ENCODE results near the gene MIEF1. TPM values are rescaled to one million over a fixed set of nuclear protein-coding genes. Genes with fewer than 3 reads are reported as not detected.
"Not testable (repeated sequence)": the region's sequence is repeated elsewhere in the genome, so short reads cannot be mapped to it uniquely, and the experiment has no call there.

Gene MIEF1
- total and polyA plus RNA-seq, 2 donors = 12.2 to 18.4 TPM

DNA sequence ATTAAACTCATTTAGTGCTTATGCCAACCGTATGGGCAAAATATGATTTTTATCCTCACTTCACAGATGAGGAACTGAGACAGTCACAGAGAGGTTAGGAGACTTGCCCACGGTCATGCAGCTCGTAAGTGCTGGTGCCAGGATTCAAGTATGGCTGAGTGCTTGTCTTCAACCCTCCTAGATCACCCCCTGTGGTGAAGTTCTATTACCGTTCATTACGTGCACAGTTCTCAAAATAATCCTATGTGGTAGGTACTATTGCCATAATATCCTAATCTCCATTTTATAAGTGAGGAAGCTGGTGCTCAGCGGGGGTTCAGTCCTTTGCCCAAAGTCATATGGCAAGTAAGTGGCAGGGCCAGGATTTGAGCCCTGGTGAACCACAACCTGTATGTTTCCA is 1.5 kb downstream of the MIEF1 start:
- Histone ChIP-seq H3K27ac (ENCODE audit: low read depth) (no peak overlapping the region), H3K4me3 (ENCODE audit: low read depth, low read length) (no peak overlapping the region), H3K36me3 (ENCODE audit: insufficient read depth) (no peaks in the 10 kb centered on the region), H3K4me1 (ENCODE audit: insufficient read depth) (peaks cover 4% of the 10 kb centered on the region)
- DNase-seq (ENCODE audit: extremely low spot score) = no peak
- 58% methylated on average over 6 of the region's 6 CpGs for WGBS

DNA sequence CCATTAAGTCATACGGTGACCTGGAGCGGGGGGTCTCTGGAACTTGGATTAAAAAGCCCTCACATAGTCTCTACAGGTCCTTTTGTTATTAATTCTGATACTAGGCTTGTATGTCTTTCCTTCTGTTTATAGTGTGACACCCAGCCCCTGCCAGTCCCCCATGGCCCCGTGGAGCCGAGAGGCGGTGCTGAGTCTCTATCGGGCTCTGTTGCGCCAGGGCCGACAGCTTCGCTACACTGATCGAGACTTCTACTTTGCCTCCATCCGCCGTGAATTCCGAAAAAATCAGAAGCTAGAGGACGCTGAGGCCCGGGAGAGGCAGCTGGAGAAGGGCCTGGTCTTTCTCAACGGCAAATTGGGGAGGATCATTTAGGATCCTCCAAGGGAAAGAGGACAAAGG is 2.0 kb downstream of the MIEF1 start:
- DNase-seq (ENCODE audit: extremely low spot score) = no peak
- WGBS = 93% methylated on average over 16 of the region's 16 CpGs
- no peaks in the 10 kb centered on the region for H3K36me3 ChIP-seq (ENCODE audit: insufficient read depth)
- H3K4me3 ChIP-seq (ENCODE audit: low read depth, low read length) = no peak overlapping the region
- peaks cover 4% of the 10 kb centered on the region for H3K4me1 ChIP-seq (ENCODE audit: insufficient read depth)
- H3K27ac ChIP-seq (ENCODE audit: low read depth) = no peak overlapping the region

DNA sequence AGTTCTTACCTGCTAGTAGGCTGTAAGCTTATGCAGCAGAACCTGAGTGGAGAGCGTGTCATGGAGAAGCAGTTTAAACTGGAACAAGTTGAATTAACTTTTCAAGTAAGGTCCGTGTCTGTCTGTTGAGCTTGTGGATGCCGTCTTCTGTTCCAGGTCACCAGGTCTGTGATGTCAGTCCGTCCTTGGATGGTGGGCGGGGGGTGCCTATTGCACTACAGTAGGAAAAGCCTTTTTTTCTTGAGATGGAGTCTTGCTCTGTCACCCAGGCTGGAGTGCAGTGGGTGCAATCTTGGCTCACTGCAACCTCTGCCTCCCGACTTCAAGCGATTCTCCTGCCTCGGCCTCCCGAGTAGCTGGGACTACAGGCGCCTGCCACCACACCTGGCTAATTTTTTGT is 4.9 kb downstream of the MIEF1 start:
- not testable (repeated sequence) for H3K36me3 ChIP-seq (ENCODE audit: insufficient read depth); H3K27ac ChIP-seq (ENCODE audit: low read depth); H3K4me3 ChIP-seq (ENCODE audit: low read depth, low read length); H3K4me1 ChIP-seq (ENCODE audit: insufficient read depth); DNase-seq (ENCODE audit: extremely low spot score)
- 81% methylated on average over 10 of the region's 10 CpGs for WGBS

DNA sequence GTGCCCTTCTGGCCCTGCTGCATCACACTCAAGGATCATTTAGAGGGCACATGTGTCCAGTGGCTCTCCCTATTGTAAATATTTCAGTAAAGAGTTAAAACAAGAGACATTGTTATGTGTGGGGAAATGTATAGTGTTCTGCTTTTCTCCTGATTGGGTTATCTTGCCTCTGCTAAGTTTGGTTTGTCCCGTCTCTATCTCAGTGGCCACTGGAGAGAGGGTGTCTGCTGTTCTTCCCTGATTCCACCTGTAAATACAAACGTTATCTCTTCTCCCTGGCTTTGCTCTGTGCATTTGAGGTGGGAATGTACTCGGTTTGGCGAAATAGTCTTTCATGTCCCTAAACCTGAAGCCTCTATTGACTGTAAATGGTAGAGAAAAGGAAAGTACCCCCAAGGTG is 6.3 kb downstream of the MIEF1 start:
- no peak overlapping the region for H3K27ac ChIP-seq (ENCODE audit: low read depth)
- H3K36me3 ChIP-seq (ENCODE audit: insufficient read depth) = peaks cover 2% of the 10 kb centered on the region
- H3K4me1 ChIP-seq (ENCODE audit: insufficient read depth) = no peaks in the 10 kb centered on the region
- no peak for DNase-seq (ENCODE audit: extremely low spot score)
- H3K4me3 ChIP-seq (ENCODE audit: low read depth, low read length) = no peak overlapping the region
- WGBS = 73% methylated on average over 4 of the region's 4 CpGs

DNA sequence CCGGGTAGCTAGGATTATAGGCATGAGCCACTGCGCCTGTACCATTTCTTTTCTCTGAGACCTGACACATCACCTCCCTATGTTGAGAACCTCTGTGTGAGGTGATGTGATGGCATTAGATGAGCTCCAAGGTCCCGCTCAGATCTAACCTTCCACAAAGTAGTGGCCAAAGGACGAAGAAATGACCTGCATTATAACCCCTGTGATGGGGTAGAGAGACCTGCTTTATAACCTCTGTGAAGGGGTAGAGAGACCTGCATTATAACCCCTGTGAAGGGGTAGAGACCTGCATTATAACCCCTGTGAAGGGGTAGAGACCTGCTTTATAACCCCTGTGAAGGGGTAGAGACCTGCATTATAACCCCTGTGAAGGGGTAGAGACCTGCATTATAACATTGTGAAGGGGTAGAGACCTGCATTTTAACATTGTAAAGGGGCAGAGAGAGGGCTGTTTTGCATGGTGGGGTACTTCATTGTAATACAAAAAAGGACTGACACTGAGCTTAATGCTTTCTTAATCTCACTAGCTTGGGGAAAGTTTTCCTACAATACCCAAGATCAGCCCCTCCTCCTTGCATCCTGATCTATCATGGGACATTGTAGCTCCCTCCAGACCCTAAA is 8.5 kb downstream of the MIEF1 start:
- no peak overlapping the region for H3K4me3 ChIP-seq (ENCODE audit: low read depth, low read length)
- H3K4me1 ChIP-seq (ENCODE audit: insufficient read depth) = no peaks in the 10 kb centered on the region
- WGBS = 91% methylated on average over 4 of the region's 4 CpGs
- H3K27ac ChIP-seq (ENCODE audit: low read depth) = no peak overlapping the region
- H3K36me3 ChIP-seq (ENCODE audit: insufficient read depth) = peaks cover 2% of the 10 kb centered on the region
- no peak for DNase-seq (ENCODE audit: extremely low spot score)

DNA sequence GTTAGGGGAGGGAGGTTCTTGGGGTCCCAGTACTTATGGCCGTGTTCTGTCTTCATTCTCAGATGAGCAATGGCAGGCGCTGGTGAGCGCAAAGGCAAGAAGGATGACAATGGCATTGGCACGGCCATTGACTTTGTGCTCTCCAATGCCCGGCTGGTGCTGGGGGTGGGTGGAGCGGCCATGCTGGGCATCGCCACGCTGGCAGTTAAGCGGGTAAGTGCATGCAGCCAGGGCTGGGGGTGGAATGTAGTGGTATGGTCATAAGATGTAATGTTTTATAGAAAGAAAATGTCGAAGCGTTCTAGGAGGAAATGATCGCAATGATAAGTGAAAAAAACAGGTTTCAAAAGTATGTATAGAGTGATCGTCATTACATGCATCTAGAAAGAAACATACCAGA is 9.1 kb downstream of the MIEF1 start:
- 94% methylated on average over 13 of the region's 13 CpGs for WGBS
- Histone ChIP-seq H3K4me3 (ENCODE audit: low read depth, low read length) (no peak overlapping the region), H3K4me1 (ENCODE audit: insufficient read depth) (no peaks in the 10 kb centered on the region), H3K36me3 (ENCODE audit: insufficient read depth) (peaks cover 2% of the 10 kb centered on the region), H3K27ac (ENCODE audit: low read depth) (no peak overlapping the region)
- no peak for DNase-seq (ENCODE audit: extremely low spot score)

DNA sequence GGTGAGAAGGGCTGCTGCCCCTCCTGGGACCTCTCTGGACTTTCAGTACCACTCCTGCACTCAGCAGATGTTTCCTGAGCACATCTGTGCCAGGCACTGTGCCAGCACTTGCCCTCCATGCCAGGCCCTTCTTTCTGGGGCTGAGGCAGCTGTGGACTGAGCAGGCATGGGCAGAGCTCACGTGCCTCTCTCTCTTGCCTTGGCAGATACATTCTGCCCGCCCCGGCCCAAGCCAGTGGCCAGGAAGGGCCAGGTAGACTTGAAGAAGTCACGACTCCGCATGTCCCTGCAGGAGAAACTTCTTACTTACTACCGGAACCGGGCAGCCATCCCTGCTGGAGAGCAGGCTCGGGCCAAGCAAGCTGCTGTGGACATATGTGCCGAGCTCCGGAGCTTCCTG is 9.9 kb downstream of the MIEF1 start:
- H3K36me3 ChIP-seq (ENCODE audit: insufficient read depth) = peaks cover 2% of the 10 kb centered on the region

DNA sequence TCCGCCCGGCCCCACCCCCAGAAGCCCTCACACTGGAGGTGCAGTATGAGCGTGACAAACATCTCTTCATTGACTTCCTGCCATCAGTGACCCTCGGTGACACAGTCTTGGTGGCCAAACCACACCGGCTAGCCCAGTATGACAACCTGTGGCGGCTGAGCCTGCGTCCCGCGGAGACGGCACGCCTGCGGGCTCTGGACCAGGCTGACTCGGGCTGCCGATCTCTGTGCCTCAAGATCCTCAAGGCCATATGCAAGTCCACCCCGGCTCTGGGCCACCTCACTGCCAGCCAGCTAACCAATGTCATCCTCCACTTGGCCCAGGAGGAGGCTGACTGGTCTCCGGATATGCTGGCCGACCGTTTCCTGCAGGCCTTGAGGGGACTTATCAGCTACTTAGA is 11.7 kb downstream of the MIEF1 start:
- peaks cover 2% of the 10 kb centered on the region for H3K36me3 ChIP-seq (ENCODE audit: insufficient read depth)

More for the DNA sequence above, 9.9 kb downstream of the MIEF1 start:
- WGBS = 90% methylated on average over 10 of the region's 10 CpGs
- H3K4me3 ChIP-seq (ENCODE audit: low read depth, low read length) = no peak overlapping the region
- no peak overlapping the region for H3K27ac ChIP-seq (ENCODE audit: low read depth)
- no peak for DNase-seq (ENCODE audit: extremely low spot score)
- no peaks in the 10 kb centered on the region for H3K4me1 ChIP-seq (ENCODE audit: insufficient read depth)

DNA sequence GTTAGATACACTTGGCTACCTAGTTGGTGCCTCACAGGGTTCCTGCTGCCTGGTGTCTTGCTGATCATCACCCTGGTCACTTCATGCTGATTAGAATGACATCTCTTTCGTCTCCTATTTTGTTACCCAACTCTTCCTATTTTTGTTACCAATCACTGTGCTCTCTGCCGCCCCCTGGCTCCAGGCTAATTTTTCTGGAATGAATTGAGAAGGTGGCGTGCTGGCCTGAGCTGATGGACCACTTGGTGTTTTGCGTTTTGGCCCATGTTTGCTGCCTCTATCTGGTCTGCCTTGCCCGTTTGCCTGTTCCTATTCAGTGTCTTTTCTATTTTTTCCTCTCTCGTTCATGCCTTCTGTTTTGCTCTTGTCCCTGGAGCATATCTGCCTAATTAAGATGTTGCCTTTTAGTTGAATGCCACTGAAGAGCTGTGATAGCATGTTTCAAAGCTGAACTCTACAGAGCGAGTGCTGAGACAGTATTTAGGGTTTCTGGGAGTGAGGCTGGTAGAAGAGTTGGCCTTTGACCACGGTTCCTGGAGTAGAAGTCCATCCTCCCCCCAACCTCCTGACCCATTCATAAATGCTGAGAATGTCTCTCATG is 12.4 kb downstream of the MIEF1 start:
- H3K27ac ChIP-seq (ENCODE audit: low read depth) = no peak overlapping the region
- peaks cover 2% of the 10 kb centered on the region for H3K36me3 ChIP-seq (ENCODE audit: insufficient read depth)
- no peak for DNase-seq (ENCODE audit: extremely low spot score)
- no peak overlapping the region for H3K4me3 ChIP-seq (ENCODE audit: low read depth, low read length)
- no peaks in the 10 kb centered on the region for H3K4me1 ChIP-seq (ENCODE audit: insufficient read depth)
- WGBS = 48% methylated on average over 8 of the region's 8 CpGs

More for the DNA sequence above, 11.7 kb downstream of the MIEF1 start:
- Histone ChIP-seq H3K4me3 (ENCODE audit: low read depth, low read length) (no peak overlapping the region), H3K27ac (ENCODE audit: low read depth) (no peak overlapping the region), H3K4me1 (ENCODE audit: insufficient read depth) (no peaks in the 10 kb centered on the region)
- DNase-seq (ENCODE audit: extremely low spot score) = no peak
- 93% methylated on average over 18 of the region's 18 CpGs for WGBS

DNA sequence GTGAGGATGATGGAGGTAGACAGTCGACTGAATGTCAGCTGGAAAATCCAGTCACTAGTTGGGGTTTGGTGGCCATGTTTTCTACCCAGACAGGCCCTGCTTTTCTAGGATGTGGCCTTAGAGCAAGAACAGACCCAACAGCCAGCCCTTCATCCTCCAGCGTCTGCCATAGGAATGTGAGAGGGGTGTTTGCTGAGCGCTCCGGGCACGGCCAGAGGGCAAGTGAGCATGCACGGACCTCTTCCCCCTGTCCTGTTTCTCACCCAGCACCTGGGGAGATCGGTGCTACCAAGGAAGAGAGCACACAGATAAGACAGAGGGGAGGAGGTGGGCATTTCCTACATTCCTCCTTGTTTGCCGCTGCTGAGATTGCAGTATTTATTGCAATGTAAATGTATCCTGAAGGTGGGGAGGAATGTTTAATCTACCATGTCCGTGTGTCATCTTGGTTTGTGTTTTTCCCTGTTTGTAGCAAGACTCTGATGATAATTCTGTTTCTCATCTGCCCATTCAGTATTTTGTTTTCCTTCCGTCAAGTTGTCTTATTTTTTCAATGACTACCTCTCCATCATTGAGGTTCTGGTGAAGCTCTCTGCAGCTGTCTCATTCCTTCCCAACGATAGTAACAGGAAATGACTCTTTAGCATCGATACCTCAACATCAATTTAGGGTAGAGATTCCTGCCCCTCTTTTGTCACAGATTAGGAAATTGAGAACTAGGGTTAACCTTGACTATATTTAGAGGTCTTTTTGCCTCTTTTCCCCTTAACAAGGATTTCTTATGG is 13.4 kb downstream of the MIEF1 start:
- no peak for DNase-seq (ENCODE audit: extremely low spot score)
- Histone ChIP-seq H3K36me3 (ENCODE audit: insufficient read depth) (peaks cover 2% of the 10 kb centered on the region), H3K27ac (ENCODE audit: low read depth) (no peak overlapping the region), H3K4me1 (ENCODE audit: insufficient read depth) (no peaks in the 10 kb centered on the region), H3K4me3 (ENCODE audit: low read depth, low read length) (no peak overlapping the region)
- WGBS = 90% methylated on average over 12 of the region's 12 CpGs

DNA sequence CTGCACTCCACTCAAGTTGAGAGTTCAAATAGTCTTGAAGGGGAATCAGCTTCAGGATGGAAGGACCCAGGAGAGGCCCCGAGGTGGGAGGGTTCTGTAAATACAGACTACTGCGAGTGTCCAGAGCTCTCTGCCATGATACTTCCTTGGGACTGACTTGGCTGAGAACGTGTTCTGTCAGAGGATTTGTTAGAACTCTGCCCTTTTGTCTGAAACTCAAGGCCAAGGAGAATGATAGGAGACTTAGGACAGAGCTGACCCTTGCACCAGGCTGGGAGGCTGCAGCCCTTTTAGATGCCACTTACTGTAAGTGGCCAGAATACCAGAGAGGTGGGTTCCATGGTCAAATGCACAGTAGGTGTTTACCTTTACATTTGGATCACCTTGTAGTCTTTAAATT is 15.4 kb downstream of the MIEF1 start:
- no peak for DNase-seq (ENCODE audit: extremely low spot score)
- no peaks in the 10 kb centered on the region for H3K36me3 ChIP-seq (ENCODE audit: insufficient read depth)
- WGBS = 84% methylated on average over 3 of the region's 3 CpGs

DNA sequence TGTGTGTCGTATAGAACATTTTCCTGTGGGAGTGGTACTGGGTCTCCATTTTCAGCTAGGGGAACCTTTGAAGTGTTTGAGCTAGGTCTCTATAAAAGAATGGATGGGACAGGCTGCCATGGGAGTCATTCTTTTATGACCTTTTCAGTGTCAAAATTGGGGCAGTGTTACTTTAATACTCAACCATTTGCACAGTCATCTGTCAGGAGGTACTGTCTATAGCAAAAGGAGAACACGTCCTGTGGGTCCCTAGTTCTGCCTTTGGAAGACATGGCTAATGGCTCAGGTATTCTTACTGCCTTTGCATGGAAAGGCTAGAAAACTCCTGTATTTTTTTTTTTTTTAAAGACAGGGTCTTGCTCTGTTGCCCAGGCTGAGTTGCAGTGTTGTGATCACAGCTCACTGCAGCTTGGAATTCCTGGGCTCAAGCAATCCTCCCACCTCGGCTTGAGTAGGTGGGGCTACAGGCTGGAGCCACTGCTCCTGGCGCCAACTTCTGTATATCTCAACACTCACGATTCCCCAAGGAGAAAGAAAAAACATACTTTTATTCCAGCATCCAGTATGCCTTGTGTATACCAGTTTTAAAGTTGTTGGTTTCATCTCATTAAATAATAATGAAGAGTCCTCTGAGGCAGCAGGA is 16.2 kb downstream of the MIEF1 start:
- 40% methylated on average over 5 of the region's 5 CpGs for WGBS
- Histone ChIP-seq H3K4me3 (ENCODE audit: low read depth, low read length) (no peak overlapping the region), H3K27ac (ENCODE audit: low read depth) (no peak overlapping the region), H3K4me1 (ENCODE audit: insufficient read depth) (no peaks in the 10 kb centered on the region), H3K36me3 (ENCODE audit: insufficient read depth) (no peaks in the 10 kb centered on the region)
- DNase-seq (ENCODE audit: extremely low spot score) = no peak

More for the DNA sequence above, 15.4 kb downstream of the MIEF1 start:
- no peak overlapping the region for H3K27ac ChIP-seq (ENCODE audit: low read depth)
- H3K4me1 ChIP-seq (ENCODE audit: insufficient read depth) = no peaks in the 10 kb centered on the region
- H3K4me3 ChIP-seq (ENCODE audit: low read depth, low read length) = no peak overlapping the region

DNA sequence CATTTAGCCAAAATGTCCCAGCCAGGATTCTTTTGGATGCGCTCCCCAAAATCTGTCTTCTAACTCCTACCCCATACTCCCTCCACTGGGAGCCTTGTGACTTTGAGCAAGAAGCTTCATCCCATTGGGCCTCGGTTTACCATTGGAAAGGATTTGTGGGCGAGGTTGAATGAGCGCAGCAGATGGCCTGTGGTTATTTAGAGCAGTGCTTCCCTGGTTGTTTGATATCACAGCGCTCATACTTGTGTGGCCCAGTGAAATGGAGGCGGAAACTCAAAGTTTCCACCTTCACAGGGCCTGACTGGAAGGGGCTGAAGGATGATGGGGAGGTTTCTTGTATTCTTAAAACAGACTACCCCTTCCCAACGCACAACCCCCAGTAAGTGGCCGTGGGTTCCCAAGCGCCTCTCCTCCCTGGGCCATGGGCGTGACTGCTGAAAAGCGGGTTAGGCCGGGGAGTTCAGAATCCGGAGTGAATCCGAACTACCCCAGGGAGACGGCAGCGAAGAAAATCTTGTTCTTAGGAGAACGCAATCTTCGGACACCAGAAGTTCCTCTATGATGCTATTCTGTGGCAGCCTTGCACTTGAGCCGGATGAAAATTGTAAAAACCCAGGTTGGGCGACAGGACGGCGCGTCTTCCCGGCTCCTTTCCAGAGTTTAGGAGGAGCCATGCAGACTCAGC is 17.0 kb downstream of the MIEF1 start:
- H3K27ac ChIP-seq (ENCODE audit: low read depth) = peak overlapping the region; percentile 90
- DNase-seq (ENCODE audit: extremely low spot score) = no peak
- 8% methylated on average over 24 of the region's 24 CpGs for WGBS
- peak overlapping the region; percentile 89 for H3K4me3 ChIP-seq (ENCODE audit: low read depth, low read length)
- H3K4me1 ChIP-seq (ENCODE audit: insufficient read depth) = no peaks in the 10 kb centered on the region
- no peaks in the 10 kb centered on the region for H3K36me3 ChIP-seq (ENCODE audit: insufficient read depth)
